Gastroesophageal sphincter (tissue), 4 donors: ENCODE measurements around the gene ADAR. TPM values are rescaled to one million over a fixed set of nuclear protein-coding genes. Genes with fewer than 3 reads are reported as not detected.

ENCODE experiments used
- ATAC-seq: fragments of 150-250 bp; one replicate; pipeline ENCODE4 v1.9.1; 2016; ENCODE audit warnings: mild to moderate bottlenecking, moderate library complexity
- H3K27ac ChIP-seq, 4 donors: fragments of 200-600 bp; sonication (generic) in 3 of 4; 1 replicate in 3 of 4; 2 replicates in 1 of 4; pipeline ENCODE4 v1.5.1; 2016 to 2019
- H3K27me3 ChIP-seq: fragments of 200-600 bp; sonication (generic); one replicate; pipeline ENCODE4 v1.5.1; 2019
- H3K36me3 ChIP-seq, 2 donors: fragments of 200-600 bp; sonication (generic); one replicate each; pipeline ENCODE4 v1.5.1; 2019; ENCODE audit warnings: control low read depth in 1 of 2
- H3K4me1 ChIP-seq, 3 donors: fragments of 200-600 bp; sonication (generic); 1 replicate in 2 of 3; 2 replicates in 1 of 3; pipeline ENCODE4 v1.5.1; 2016 to 2019; ENCODE audit warnings: control low read depth in 2 of 3
- H3K4me3 ChIP-seq, 2 donors: fragments of 200-600 bp; sonication (generic); one replicate each; pipeline ENCODE4 v1.5.1; 2019; ENCODE audit warnings: mild to moderate bottlenecking in 1 of 2, moderate library complexity in 1 of 2
- H3K9me3 ChIP-seq, 3 donors: fragments of 200-600 bp; sonication (generic); one replicate each; pipeline ENCODE4 v1.5.1; 2017 to 2019; ENCODE audit warnings: control low read depth in 2 of 3
- CTCF ChIP-seq, 4 experiments: fragments of 200-600 bp in 2 of 4; fragments of 450-650 bp in 2 of 4; sonication (generic) in 1 of 4; IDR thresholded peaks; one replicate each; pipeline ENCODE4 v1.5.1; 2017 to 2019; ENCODE audit warnings: antibody characterized with exemption in 4 of 4, mild to moderate bottlenecking in 2 of 4, moderate library complexity in 2 of 4
- EP300 ChIP-seq: sonication (generic); formaldehyde crosslinking; IDR thresholded peaks from one replicate; pipeline ENCODE4 v1.6.1; 2017; ENCODE audit warnings: antibody characterized with exemption, mild to moderate bottlenecking
- POLR2A ChIP-seq, 2 donors: fragments of 450-650 bp; IDR thresholded peaks; one replicate each; pipeline ENCODE4 v1.6.1; 2017; ENCODE audit warnings: antibody characterized with exemption in 2 of 2, mild to moderate bottlenecking in 2 of 2, moderate library complexity in 1 of 2
- POLR2AphosphoS5 ChIP-seq: sonication (generic); formaldehyde crosslinking; IDR thresholded peaks from one replicate; pipeline ENCODE4 v1.6.1; 2017; ENCODE audit warnings: antibody characterized with exemption
- WGBS, 2 donors: methylation state at CpG; one replicate each; pipeline ENCODE4 v1.1.5; 2018; ENCODE audit warnings: low coverage in 1 of 2; 5-methylcytosine and 5-hydroxymethylcytosine counted together
- total RNA-seq, 4 donors: library from RNA; depleted of rRNA; stranded (reverse); fragments of >200 nt; gene quantifications; one replicate each; pipeline ENCODE4 v1.1.0, GENCODE V29; 2016

The ADAR gene
- total RNA-seq, 4 donors from 2014 or later: 71.0 to 108 (median 90.4) TPM

- ATAC-seq: peak; percentile 83
- 0% methylated on average over 3 to 5 of the region's 70 CpGs for WGBS, 2 donors
- TF ChIP-seq POLR2AphosphoS5 (peak; percentile 33), EP300 (no peak), POLR2A (IDR thresholded peaks at IDR 0.05) (no peak), CTCF (IDR thresholded peaks at IDR 0.05) (peak in 1 of 4 experiments; percentile 55)
- Histone ChIP-seq H3K9me3 (peaks cover 0 to 8% (median 0%) of the 10 kb centered on the region in 3 donors), H3K4me3 (peak overlapping the region; percentile 87 to 94), H3K36me3 (peaks cover 0 to 7% of the 10 kb centered on the region in 2 donors), H3K4me1 (peaks cover 0 to 37% (median 7%) of the 10 kb centered on the region in 3 donors), H3K27ac (peak overlapping the region; percentile 84 to 98 (median 94)), H3K27me3 (no peaks in the 10 kb centered on the region)
Measured at GRCh38 chr1:154627257-154628120, 19.5 kb upstream of the ADAR start.

DNA sequence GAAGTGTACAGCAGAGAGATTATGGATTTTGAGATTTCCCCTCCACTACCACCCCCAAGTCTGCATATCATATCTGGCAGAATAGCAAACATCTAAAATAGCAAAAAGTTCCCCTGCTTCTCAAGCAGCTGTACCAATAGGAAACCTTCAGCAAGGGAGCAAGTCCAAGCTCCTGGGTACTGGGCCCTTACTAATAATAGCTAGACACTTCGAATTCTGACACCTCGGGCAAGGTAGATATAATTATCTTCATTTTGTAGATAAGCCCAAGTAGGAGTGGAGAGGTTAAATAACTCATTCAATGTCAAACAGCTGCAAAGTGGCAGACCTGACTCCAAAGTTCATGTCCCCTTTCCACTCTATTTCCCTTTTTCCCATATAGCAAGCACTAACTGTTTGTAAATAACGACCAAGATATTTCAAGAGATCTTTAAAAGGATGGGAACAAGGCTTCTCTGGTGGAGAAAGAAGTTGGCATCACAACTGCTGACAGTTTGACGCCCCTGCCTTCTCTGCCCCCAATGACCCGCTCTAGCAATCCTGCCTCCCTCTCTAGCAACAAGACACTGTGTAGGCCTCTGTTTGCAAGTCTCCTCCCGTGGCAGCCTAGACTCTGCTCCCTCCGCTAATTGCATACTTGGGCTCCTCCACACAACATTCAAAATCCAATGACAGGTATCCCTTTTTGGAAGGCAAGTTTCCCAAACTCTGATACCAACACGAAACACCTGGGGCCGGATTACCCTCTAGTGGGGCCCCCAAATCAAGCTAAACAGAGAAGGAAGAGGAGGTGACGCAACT lies 18.7 kb upstream of the ADAR start:
- Histone ChIP-seq H3K36me3 (peaks cover 0 to 14% of the 10 kb centered on the region in 2 donors), H3K27ac (peak overlapping the region; percentile 84 to 98 (median 94)), H3K9me3 (peaks cover 0 to 8% (median 0%) of the 10 kb centered on the region in 3 donors), H3K27me3 (no peaks in the 10 kb centered on the region), H3K4me1 (peaks cover 0 to 43% (median 7%) of the 10 kb centered on the region in 3 donors), H3K4me3 (peak overlapping the region; percentile 87 to 94)
- no peak for TF ChIP-seq POLR2A (IDR thresholded peaks at IDR 0.05)
- TF ChIP-seq POLR2AphosphoS5: no peak
- no peak for TF ChIP-seq EP300
- no peak for TF ChIP-seq CTCF (IDR thresholded peaks at IDR 0.05)
- 13 to 16% methylated on average over 3 to 8 of the region's 10 CpGs for WGBS, 2 donors
- ATAC-seq: peak; percentile 23

DNA sequence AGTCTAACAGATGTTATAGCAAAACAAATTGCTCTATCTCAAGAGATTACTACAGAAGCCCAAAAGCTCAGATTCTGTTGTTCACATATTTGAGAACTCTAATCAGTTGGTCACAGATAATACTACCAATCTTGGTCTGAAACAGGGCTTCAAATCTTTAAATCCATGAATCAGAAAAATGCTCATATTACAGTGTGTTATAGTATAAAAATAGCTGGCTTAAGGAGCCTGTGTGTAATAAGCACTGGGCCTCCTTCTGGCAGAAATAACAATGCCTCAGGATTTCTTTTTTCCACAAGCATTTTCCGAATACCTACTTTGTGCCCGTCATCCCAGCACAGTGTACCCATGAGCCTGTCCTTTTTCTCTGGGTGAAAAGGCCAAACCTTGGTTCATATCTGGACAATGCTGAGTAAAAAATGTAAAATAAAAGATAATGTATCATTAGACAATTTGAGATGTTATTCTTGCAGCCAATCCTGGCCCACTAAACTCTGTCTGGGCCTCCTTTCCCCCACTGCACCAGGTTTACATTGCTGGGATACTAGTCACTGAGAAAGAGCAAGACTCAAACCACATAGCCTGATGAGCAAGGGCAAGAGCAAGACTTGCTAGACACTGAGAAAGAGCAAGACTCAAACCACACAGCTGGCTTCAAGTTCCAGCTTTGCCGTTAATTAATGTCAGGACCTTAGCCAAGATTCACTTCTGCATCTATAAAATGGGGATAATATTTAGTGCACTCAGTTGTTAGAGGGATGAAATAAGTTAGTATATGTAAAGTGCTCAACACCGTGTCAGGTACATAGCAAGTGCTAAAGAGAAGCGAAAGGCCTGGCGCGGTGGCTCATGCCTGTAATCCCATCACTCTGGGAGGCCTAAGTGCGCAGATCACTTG lies 17.0 kb upstream of the ADAR start:
- peaks cover 0 to 51% (median 7%) of the 10 kb centered on the region in 3 donors for H3K4me1 ChIP-seq
- peak overlapping the region in 1 of 4 donors; percentile 4 for H3K27ac ChIP-seq
- WGBS, 2 donors: 80 to 83% methylated on average over 7 of the region's 8 CpGs
- H3K9me3 ChIP-seq: peaks cover 0 to 5% (median 0%) of the 10 kb centered on the region in 3 donors
- no peak overlapping the region for H3K4me3 ChIP-seq
- H3K27me3 ChIP-seq: no peaks in the 10 kb centered on the region
- peaks cover 0 to 14% of the 10 kb centered on the region in 2 donors for H3K36me3 ChIP-seq
- TF ChIP-seq EP300 (no peak), CTCF (IDR thresholded peaks at IDR 0.05) (no peak), POLR2AphosphoS5 (no peak), POLR2A (IDR thresholded peaks at IDR 0.05) (no peak)
- ATAC-seq: no peak

DNA sequence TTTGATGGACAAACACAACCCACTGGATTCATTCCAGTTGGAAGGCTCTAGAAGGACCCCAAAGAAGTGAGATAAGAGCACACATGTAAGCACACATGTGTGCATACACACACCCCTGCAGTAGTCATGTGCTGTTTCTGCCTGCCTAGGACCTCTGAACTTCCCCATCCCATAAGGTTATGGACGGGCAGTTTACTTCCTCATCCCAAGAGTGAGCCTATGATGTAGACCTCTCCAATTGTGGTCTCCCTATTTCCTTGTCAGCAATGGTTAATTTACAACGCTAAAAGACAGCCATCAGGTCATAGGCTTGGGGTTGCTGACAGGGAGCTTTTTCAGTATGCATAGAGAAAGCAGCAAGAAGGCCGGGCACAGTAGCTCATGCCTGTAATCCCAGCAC lies 15.4 kb upstream of the ADAR start:
- 89 to 100% methylated on average over 2 to 3 of the region's 3 CpGs for WGBS, 2 donors
- TF ChIP-seq POLR2A (IDR thresholded peaks at IDR 0.05) (no peak), EP300 (no peak), POLR2AphosphoS5 (no peak)
- H3K36me3 ChIP-seq: peaks cover 0 to 21% of the 10 kb centered on the region in 2 donors
- no peak overlapping the region for H3K27ac ChIP-seq
- no peak for ATAC-seq
- no peaks in the 10 kb centered on the region for H3K27me3 ChIP-seq
- H3K9me3 ChIP-seq: no peaks in the 10 kb centered on the region
- H3K4me3 ChIP-seq: no peak overlapping the region
- H3K4me1 ChIP-seq: peaks cover 0 to 55% (median 7%) of the 10 kb centered on the region in 3 donors
